Activated T-helper 1 cell treated with Interleukin-2 at 50 U/mL for 16 hours (primary cell): ENCODE results near the gene USP7.

Experiments
- DNase-seq: peaks from one replicate; pipeline ENCODE4 v3.0.0-alpha.2; 2020; ENCODE audit warnings: low read depth

Gene USP7

GRCh38 chr16:8861563-8862308 lies 102.0 kb downstream of the USP7 start:
- no peak for DNase-seq

- DNase-seq: no peak
These were observed 103.5 kb downstream of the USP7 start for GRCh38 chr16:8859913-8860881.

GRCh38 chr16:8858994-8859912 lies 104.5 kb downstream of the USP7 start:
- no peak for DNase-seq

- DNase-seq: no peak
These were observed 107.7 kb downstream of the USP7 start for GRCh38 chr16:8855972-8856371.

- DNase-seq: no peak
These were observed 108.5 kb downstream of the USP7 start for GRCh38 chr16:8855051-8855786.

- DNase-seq: no peak
These were observed 109.3 kb downstream of the USP7 start for GRCh38 chr16:8854298-8854948.

GRCh38 chr16:8853611-8854010 lies 110.1 kb downstream of the USP7 start:
- no peak for DNase-seq

- DNase-seq: no peak
These were observed 110.6 kb downstream of the USP7 start for GRCh38 chr16:8853150-8853549.

GRCh38 chr16:8852534-8852933 lies 111.2 kb downstream of the USP7 start:
- no peak for DNase-seq

- DNase-seq: no peak
These were observed 111.8 kb downstream of the USP7 start for GRCh38 chr16:8851761-8852403.

- DNase-seq: no peak
These were observed 113.3 kb downstream of the USP7 start for GRCh38 chr16:8850279-8850885.

GRCh38 chr16:8849411-8850011 lies 114.2 kb downstream of the USP7 start:
- no peak for DNase-seq

- DNase-seq: no peak
These were observed 114.7 kb downstream of the USP7 start for GRCh38 chr16:8848939-8849391.

GRCh38 chr16:8848231-8848938 lies 115.3 kb downstream of the USP7 start:
- DNase-seq: no peak

GRCh38 chr16:8847623-8848022 lies 116.1 kb downstream of the USP7 start:
- DNase-seq: no peak

GRCh38 chr16:8847145-8847544 lies 116.6 kb downstream of the USP7 start:
- DNase-seq: no peak

GRCh38 chr16:8846401-8846932 lies 117.2 kb downstream of the USP7 start:
- no peak for DNase-seq

- no peak for DNase-seq
These were observed 117.9 kb downstream of the USP7 start for GRCh38 chr16:8845699-8846298.
